Right ventricle myocardium inferior (tissue), 1 donor: ENCODE measurements around the gene PCDH1. TPM values are rescaled to one million over a fixed set of nuclear protein-coding genes. Genes with fewer than 3 reads are reported as not detected.
A peak's percentile ranks its signal among the peaks of the same experiment; 100 is the strongest.

Experiments used
- ATAC-seq: fragments of 200-7000 bp; cut with Tn5 transposase; one replicate; pipeline ENCODE4 v1.9.1; 2020; ENCODE audit warnings: mild to moderate bottlenecking, moderate library complexity
- DNase-seq: peaks from one replicate; pipeline ENCODE4 v3.0.0; 2021; ENCODE audit errors: missing footprints
- intact Hi-C: fragments of 100-400 bp; cut with DNase I; formaldehyde crosslinking; loops from one replicate; pipeline ENCODE4 v1.11.0; 2022
- total RNA-seq: library from RNA; stranded (reverse); fragmentation: NEBNext Ultra II Directional; extraction: Animal tissue kit (Norgen Biotek cat#: 25700); gene quantifications from one replicate; pipeline ENCODE4 v1.2.1, GENCODE V29; 2021
- donor health status: DM: no; HTN: yes; CAD: no; lungs with severe emphysema.

PCDH1 gene
- total RNA-seq, 1 donor from 2014 or later: 21.0 TPM

DNA sequence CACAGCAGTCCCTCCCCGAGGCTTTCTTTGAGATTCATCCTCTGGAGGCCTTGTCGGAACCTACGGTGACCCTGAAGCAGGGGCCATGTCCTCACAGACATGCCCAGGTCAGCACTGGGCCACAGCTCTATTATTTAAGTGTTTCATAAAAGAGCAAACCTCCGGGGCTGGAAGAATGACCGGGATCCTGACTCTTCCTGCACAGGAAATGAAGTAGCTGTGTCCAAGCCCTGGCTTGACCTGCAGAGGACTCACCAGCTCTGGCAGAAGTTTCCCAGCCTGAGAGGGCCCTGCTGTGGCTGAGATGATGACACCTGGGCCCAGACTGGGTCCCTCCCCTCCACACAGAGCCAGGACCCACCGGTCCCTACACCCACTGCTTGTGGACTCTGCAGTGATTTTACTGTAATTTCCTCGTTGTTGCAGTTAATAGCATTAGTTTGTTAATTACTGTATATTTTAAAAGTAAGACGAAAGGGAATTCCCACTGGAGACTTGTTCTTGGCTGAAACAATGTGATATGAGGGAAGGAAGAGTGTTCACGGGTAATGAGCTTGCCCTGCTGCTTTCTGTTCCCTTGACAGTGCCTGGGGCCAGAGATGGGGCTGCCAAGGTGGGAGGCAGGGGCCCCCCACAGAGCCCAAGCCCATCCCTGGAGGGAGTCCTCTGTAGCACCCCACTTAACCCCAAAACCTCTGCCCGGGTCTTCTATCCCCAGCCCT is 72.2 kb downstream of the PCDH1 start:
- ATAC-seq: peak; percentile 74
- no peak for DNase-seq
- intact Hi-C loops: loop anchor here (5.0 kb wide), 1 partner anchor 71 kb away; the partner anchor contains the start of gene PCDH1

DNA sequence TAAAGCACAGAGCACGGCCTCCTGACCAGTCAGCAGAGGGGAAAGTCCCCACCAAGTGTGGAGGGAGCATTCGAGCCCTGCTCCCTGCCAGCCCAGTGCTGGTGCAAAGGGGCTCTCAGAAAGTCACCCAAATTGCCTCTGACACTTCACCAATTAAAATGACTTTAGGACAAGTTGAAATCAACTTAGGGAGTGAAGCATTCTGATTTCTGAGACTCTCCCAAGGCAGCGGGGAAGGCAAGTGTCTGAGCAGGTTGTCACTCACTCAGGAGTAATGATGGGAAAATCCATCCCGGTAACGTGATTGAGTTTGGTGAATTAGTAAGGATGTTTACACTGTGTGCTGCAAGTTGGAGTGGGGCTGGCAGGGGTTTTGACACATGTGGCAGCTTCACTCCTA is 73.7 kb downstream of the PCDH1 start:
- intact Hi-C loops: loop anchor here (5.0 kb wide), 1 partner anchor 37 kb away; no protein-coding TSS in a partner anchor
- DNase-seq (no peak), ATAC-seq (no peak)

Other genes starting within 250 kb of the PCDH1 start
- gene HDAC3, start 241.6 kb downstream of the PCDH1 start, total RNA-seq: 29.9 TPM
- 0.78 TPM for gene RELL2, start 241.4 kb downstream of the PCDH1 start, total RNA-seq
- 4.5 TPM for gene FCHSD1, start 227.0 kb downstream of the PCDH1 start, total RNA-seq
- 14.7 TPM for gene ARAP3, start 196.2 kb downstream of the PCDH1 start, total RNA-seq
- 94.4 TPM for gene DELE1, start 45.5 kb upstream of the PCDH1 start, total RNA-seq
- gene PCDH12, start 79.8 kb upstream of the PCDH1 start, total RNA-seq: 10.4 TPM
- gene RNF14, start 90.7 kb upstream of the PCDH1 start, total RNA-seq: 98.0 TPM
- 25.2 TPM for gene GNPDA1, start 134.6 kb upstream of the PCDH1 start, total RNA-seq
- 51.9 TPM for gene NDFIP1, start 230.4 kb upstream of the PCDH1 start, total RNA-seq